Measurements from ENCODE around the gene MXRA8. TPM values are rescaled to one million over a fixed set of nuclear protein-coding genes. Genes with fewer than 3 reads are reported as not detected.

The MXRA8 gene
- total RNA-seq, 3 donors from 2014 or later (not counting 1 experiment from before 2014, with no cell fraction given) = 0.26 TPM; not detected in 2

DNA sequence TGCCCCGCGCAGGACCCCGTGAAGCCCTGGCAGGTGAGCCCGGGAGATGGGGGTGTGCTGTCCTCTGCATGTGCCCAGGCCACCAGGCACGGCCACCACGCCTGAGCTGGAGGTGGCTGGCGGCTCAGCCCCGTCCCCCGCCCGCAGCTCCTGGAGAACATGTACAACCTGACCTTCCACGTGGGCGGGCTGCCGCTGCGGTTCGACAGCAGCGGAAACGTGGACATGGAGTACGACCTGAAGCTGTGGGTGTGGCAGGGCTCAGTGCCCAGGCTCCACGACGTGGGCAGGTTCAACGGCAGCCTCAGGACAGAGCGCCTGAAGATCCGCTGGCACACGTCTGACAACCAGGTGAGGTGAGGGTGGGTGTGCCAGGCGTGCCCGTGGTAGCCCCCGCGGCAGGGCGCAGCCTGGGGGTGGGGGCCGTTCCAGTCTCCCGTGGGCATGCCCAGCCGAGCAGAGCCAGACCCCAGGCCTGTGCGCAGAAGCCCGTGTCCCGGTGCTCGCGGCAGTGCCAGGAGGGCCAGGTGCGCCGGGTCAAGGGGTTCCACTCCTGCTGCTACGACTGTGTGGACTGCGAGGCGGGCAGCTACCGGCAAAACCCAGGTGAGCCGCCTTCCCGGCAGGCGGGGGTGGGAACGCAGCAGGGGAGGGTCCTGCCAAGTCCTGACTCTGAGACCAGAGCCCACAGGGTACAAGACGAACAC, 25.4 kb downstream of the MXRA8 start:
- Mint-ChIP-seq H3K4me1 (no peaks in the 10 kb centered on the region), H3K4me3 (no peak overlapping the region), H3K27me3 (ENCODE audit: low read depth in 2 of 2) (no peaks in the 10 kb centered on the region), H3K27ac (no peak overlapping the region), H3K9me3 (no peaks in the 10 kb centered on the region), H3K36me3 (no peaks in the 10 kb centered on the region)
- Histone ChIP-seq H3K4me1 (ENCODE audit: control insufficient read depth, insufficient read depth, low read length) (no peaks in the 10 kb centered on the region), H3K9me3 (ENCODE audit: control insufficient read depth, insufficient read depth, low read length) (no peaks in the 10 kb centered on the region), H3K27me3 (ENCODE audit: control insufficient read depth, insufficient read depth, low read length) (no peaks in the 10 kb centered on the region), H3K36me3 (ENCODE audit: control insufficient read depth, insufficient read depth, low read length) (peaks cover under 1% of the 10 kb centered on the region), H3K27ac (ENCODE audit: low read length) (no peak overlapping the region), H3K4me3 (ENCODE audit: low read length) (no peak overlapping the region)
- intact Hi-C loops (cut with micrococcal nuclease) = no loop called here
- WGBS (ENCODE audit: insufficient coverage) = 92% methylated on average over 48 of the region's 48 CpGs
- no peak for DNase-seq
- ATAC-seq = no peak
- TF ChIP-seq, protein P1, sequence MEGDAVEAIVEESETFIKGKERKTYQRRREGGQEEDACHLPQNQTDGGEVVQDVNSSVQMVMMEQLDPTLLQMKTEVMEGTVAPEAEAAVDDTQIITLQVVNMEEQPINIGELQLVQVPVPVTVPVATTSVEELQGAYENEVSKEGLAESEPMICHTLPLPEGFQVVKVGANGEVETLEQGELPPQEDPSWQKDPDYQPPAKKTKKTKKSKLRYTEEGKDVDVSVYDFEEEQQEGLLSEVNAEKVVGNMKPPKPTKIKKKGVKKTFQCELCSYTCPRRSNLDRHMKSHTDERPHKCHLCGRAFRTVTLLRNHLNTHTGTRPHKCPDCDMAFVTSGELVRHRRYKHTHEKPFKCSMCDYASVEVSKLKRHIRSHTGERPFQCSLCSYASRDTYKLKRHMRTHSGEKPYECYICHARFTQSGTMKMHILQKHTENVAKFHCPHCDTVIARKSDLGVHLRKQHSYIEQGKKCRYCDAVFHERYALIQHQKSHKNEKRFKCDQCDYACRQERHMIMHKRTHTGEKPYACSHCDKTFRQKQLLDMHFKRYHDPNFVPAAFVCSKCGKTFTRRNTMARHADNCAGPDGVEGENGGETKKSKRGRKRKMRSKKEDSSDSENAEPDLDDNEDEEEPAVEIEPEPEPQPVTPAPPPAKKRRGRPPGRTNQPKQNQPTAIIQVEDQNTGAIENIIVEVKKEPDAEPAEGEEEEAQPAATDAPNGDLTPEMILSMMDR (IDR thresholded peaks at IDR 0.05) = no peak

DNA sequence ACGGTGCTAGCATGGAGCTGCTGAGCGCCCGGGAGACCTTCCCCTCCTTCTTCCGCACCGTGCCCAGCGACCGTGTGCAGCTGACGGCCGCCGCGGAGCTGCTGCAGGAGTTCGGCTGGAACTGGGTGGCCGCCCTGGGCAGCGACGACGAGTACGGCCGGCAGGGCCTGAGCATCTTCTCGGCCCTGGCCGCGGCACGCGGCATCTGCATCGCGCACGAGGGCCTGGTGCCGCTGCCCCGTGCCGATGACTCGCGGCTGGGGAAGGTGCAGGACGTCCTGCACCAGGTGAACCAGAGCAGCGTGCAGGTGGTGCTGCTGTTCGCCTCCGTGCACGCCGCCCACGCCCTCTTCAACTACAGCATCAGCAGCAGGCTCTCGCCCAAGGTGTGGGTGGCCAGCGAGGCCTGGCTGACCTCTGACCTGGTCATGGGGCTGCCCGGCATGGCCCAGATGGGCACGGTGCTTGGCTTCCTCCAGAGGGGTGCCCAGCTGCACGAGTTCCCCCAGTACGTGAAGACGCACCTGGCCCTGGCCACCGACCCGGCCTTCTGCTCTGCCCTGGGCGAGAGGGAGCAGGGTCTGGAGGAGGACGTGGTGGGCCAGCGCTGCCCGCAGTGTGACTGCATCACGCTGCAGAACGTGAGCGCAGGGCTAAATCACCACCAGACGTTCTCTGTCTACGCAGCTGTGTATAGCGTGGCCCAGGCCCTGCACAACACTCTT, 26.2 kb downstream of the MXRA8 start:
- H3K9me3 ChIP-seq (ENCODE audit: control insufficient read depth, insufficient read depth, low read length) = no peaks in the 10 kb centered on the region
- Mint-ChIP-seq H3K36me3 (no peaks in the 10 kb centered on the region), H3K4me1 (no peaks in the 10 kb centered on the region), H3K27me3 (ENCODE audit: low read depth in 2 of 2) (no peaks in the 10 kb centered on the region), H3K27ac (no peak overlapping the region), H3K4me3 (no peak overlapping the region), H3K9me3 (no peaks in the 10 kb centered on the region)
- WGBS (ENCODE audit: insufficient coverage) = 90% methylated on average over 57 of the region's 57 CpGs
- intact Hi-C loops (cut with micrococcal nuclease) = no loop called here
- no peak overlapping the region for H3K4me3 ChIP-seq (ENCODE audit: low read length)
- ATAC-seq (no peak), DNase-seq (no peak)
- H3K27ac ChIP-seq (ENCODE audit: low read length) = no peak overlapping the region
- TF ChIP-seq, protein P1 (IDR thresholded peaks at IDR 0.05) = no peak
- H3K36me3 ChIP-seq (ENCODE audit: control insufficient read depth, insufficient read depth, low read length) = peaks cover 3% of the 10 kb centered on the region
- no peaks in the 10 kb centered on the region for H3K27me3 ChIP-seq (ENCODE audit: control insufficient read depth, insufficient read depth, low read length)
- no peaks in the 10 kb centered on the region for H3K4me1 ChIP-seq (ENCODE audit: control insufficient read depth, insufficient read depth, low read length)

DNA sequence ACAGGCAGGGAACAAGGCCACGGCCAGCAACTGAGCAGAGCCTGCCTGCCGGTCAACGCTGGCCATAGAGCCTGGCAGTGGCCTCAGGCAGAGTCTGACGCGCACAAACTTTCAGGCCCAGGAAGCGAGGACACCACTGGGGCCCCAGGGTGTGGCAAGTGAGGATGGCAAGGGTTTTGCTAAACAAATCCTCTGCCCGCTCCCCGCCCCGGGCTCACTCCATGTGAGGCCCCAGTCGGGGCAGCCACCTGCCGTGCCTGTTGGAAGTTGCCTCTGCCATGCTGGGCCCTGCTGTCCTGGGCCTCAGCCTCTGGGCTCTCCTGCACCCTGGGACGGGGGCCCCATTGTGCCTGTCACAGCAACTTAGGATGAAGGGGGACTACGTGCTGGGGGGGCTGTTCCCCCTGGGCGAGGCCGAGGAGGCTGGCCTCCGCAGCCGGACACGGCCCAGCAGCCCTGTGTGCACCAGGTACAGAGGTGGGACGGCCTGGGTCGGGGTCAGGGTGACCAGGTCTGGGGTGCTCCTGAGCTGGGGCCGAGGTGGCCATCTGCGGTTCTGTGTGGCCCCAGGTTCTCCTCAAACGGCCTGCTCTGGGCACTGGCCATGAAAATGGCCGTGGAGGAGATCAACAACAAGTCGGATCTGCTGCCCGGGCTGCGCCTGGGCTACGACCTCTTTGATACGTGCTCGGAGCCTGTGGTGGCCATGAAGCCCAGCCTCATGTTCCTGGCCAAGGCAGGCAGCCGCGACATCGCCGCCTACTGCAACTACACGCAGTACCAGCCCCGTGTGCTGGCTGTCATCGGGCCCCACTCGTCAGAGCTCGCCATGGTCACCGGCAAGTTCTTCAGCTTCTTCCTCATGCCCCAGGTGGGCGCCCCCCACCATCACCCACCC, 27.0 kb downstream of the MXRA8 start, which contains the start of gene TAS1R3:
TSS of gene TAS1R3 (plus strand) at position 213 of the 898 bp plus-strand sequence. CDS start at position 279, 66 bp downstream.
- intact Hi-C loops (cut with micrococcal nuclease) = no loop called here
- DNase-seq = no peak
- Histone ChIP-seq H3K9me3 (ENCODE audit: control insufficient read depth, insufficient read depth, low read length) (no peaks in the 10 kb centered on the region), H3K27me3 (ENCODE audit: control insufficient read depth, insufficient read depth, low read length) (no peaks in the 10 kb centered on the region), H3K27ac (ENCODE audit: low read length) (no peak within 1 kb of the TSS), H3K4me3 (ENCODE audit: low read length) (no peak within 1 kb of the TSS), H3K36me3 (ENCODE audit: control insufficient read depth, insufficient read depth, low read length) (peaks cover 3% of the 10 kb centered on the region), H3K4me1 (ENCODE audit: control insufficient read depth, insufficient read depth, low read length) (peaks cover 2% of the 10 kb centered on the region)
- Mint-ChIP-seq H3K27ac (no peak within 1 kb of the TSS), H3K36me3 (no peaks in the 10 kb centered on the region), H3K9me3 (no peaks in the 10 kb centered on the region), H3K4me1 (peaks cover 0 to 1% of the 10 kb centered on the region in 2 donors), H3K4me3 (no peak within 1 kb of the TSS), H3K27me3 (ENCODE audit: low read depth in 2 of 2) (no peaks in the 10 kb centered on the region)
- 86% methylated on average over 41 of the region's 41 CpGs for WGBS (ENCODE audit: insufficient coverage)
- no peak for ATAC-seq
- TF ChIP-seq, protein P1 (IDR thresholded peaks at IDR 0.05) = no peak

All from natural killer cell (primary cell).